Activated B cell treated with CpG ODN at 0.5 μM for 24 hours (primary cell): ENCODE results near the gene RFC1. TPM values are rescaled to one million over a fixed set of nuclear protein-coding genes. Genes with fewer than 3 reads are reported as not detected.

Experiments used
- ATAC-seq: fragments of 200-7000 bp; cut with Tn5 transposase; one replicate; pipeline ENCODE4 v1.10.0; 2021; ENCODE audit warnings: low read depth, mild to moderate bottlenecking, moderate library complexity
- CTCF ChIA-PET: fragments of 350-600 bp; sonication (Branson Sonifier 250); formaldehyde crosslinking; loops from one replicate; lab custom pipeline; 2021; ENCODE audit warnings: antibody characterized with exemption; lab: Charles Lee
- POLR2A ChIA-PET: fragments of 350-600 bp; sonication (Branson Sonifier 250); formaldehyde crosslinking; loops from one replicate; lab custom pipeline; 2021; ENCODE audit warnings: antibody characterized with exemption; lab: Charles Lee
- DNase-seq: peaks from one replicate; pipeline ENCODE4 v3.0.0; 2022
- H3K27ac Mint-ChIP-seq: one replicate; pipeline ENCODE4 v1.8.0; 2020; ENCODE audit warnings: mixed read lengths
- H3K27me3 Mint-ChIP-seq: one replicate; pipeline ENCODE4 v1.8.0; 2021; ENCODE audit warnings: mixed read lengths
- H3K36me3 Mint-ChIP-seq: one replicate; pipeline ENCODE4 v1.8.0; 2021; ENCODE audit warnings: low read depth, mixed read lengths
- H3K4me1 Mint-ChIP-seq: one replicate; pipeline ENCODE4 v1.8.0; 2021; ENCODE audit warnings: mixed read lengths
- H3K4me3 Mint-ChIP-seq: one replicate; pipeline ENCODE4 v1.8.0; 2020; ENCODE audit warnings: mild to moderate bottlenecking, mixed read lengths
- H3K9me3 Mint-ChIP-seq: one replicate; pipeline ENCODE4 v1.8.0; 2020; ENCODE audit warnings: mixed read lengths
- intact Hi-C: fragments of 100-400 bp; cut with micrococcal nuclease; formaldehyde crosslinking; loops from one replicate; pipeline ENCODE4 v1.15.1; 2024
- total RNA-seq: library from RNA; stranded (reverse); gene quantifications from 2 replicates; pipeline ENCODE4 v1.2.3, GENCODE V29; 2022
- TF ChIP-seq, protein P1 (sequence below): fragments of 200-600 bp; IDR thresholded peaks from one replicate; pipeline ENCODE4 v1.8.0; 2022; ENCODE audit warnings: antibody characterized with exemption, mild to moderate bottlenecking

RFC1 gene
- total RNA-seq, 1 donor from 2014 or later = 45.9 TPM

DNA sequence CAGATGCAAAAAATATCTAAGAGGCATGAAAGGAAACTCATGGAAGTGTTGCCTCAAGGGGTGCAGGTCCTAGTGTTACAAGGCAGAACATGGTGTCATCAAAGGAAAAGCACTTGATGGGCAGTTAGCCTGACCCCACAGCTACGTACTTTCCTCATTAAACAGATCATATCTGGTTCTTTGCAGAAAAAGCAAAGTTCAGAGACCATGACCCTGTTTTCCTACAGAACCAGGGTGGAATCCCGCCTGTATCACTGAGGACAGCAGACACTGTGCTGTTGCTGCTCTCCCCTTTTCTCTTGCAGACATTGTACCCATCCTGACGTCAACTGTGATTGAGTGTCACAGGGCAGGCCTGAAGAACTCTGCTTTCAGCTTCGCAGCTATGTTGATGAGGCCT is 91.7 kb downstream of the RFC1 start:
- POLR2A ChIA-PET = no interaction called here
- intact Hi-C loops = no loop called here
- Mint-ChIP-seq H3K9me3 (no peaks in the 10 kb centered on the region), H3K4me3 (no peak overlapping the region), H3K27me3 (no peaks in the 10 kb centered on the region), H3K36me3 (peaks cover 72% of the 10 kb centered on the region), H3K27ac (no peak overlapping the region), H3K4me1 (no peaks in the 10 kb centered on the region)
- CTCF ChIA-PET = no interaction called here
- TF ChIP-seq, protein P1, sequence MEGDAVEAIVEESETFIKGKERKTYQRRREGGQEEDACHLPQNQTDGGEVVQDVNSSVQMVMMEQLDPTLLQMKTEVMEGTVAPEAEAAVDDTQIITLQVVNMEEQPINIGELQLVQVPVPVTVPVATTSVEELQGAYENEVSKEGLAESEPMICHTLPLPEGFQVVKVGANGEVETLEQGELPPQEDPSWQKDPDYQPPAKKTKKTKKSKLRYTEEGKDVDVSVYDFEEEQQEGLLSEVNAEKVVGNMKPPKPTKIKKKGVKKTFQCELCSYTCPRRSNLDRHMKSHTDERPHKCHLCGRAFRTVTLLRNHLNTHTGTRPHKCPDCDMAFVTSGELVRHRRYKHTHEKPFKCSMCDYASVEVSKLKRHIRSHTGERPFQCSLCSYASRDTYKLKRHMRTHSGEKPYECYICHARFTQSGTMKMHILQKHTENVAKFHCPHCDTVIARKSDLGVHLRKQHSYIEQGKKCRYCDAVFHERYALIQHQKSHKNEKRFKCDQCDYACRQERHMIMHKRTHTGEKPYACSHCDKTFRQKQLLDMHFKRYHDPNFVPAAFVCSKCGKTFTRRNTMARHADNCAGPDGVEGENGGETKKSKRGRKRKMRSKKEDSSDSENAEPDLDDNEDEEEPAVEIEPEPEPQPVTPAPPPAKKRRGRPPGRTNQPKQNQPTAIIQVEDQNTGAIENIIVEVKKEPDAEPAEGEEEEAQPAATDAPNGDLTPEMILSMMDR = no peak
- ATAC-seq (no peak), DNase-seq (no peak)

DNA sequence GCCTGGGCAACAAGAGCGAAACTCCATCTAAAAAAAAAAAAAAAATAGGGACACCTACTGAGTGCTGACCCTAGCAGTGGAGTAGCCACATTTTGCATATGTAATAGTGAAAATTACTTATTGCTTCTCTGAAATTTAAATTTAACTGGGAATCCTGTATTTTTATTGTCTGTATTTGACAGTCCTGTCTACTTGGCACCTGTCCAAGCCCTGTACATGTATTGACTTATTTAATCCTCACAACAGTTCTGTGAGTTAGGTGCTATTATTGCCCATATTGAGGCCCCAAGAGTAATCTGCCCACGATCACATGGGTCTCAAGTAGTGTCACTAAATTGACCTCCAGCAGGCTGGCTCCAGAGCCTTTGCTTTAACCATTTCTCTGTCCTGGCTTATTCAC is 102.3 kb downstream of the RFC1 start:
- CTCF ChIA-PET = no interaction called here
- no peak for ATAC-seq
- no peaks in the 10 kb centered on the region for H3K4me1 Mint-ChIP-seq

DNA sequence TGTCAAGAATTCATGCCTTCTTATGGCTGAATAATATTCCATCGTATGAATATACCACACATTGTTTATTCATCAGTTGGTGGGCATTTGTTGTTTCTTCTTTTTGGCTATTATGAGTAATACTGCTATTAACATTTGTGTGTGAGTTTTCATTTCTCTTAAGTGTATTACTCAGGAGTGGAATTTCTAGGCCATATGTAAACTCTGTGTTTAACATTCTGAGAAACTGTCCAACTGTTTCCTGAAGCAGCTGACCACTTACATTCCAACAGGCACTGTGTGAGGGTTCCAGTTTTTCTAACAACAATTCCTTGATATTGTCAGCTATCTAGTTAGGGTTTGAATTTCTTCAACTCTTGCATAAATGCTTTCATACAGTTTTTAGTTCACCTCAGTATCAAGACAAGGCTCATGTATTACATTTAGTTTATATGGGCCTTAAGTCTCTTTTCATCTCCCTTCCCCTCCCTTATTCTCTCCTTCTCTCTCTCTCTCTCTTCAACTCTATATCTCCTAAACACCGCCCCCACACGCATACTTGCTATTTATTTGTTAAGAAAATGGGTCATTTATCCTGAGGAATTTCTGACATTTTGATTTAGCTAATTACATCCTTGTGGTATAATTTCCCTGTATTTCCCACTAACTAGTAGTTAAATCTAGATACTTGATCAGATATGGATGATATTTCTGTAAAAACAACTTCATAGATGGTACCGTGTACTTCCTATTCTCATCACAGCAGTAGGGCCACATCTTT is 106.4 kb downstream of the RFC1 start:
- Mint-ChIP-seq H3K4me3 (no peak overlapping the region), H3K27ac (no peak overlapping the region), H3K36me3 (peaks cover 26% of the 10 kb centered on the region), H3K27me3 (no peaks in the 10 kb centered on the region), H3K4me1 (no peaks in the 10 kb centered on the region), H3K9me3 (no peaks in the 10 kb centered on the region)
- ChIA-PET POLR2A (no interaction called here), CTCF (no interaction called here)
- no peak for DNase-seq
- TF ChIP-seq, protein P1 = no peak
- no peak for ATAC-seq
- intact Hi-C loops = no loop called here

More for the DNA sequence above, 102.3 kb downstream of the RFC1 start:
- intact Hi-C loops = no loop called here
- DNase-seq = no peak
- H3K27me3 Mint-ChIP-seq = no peaks in the 10 kb centered on the region
- H3K4me3 Mint-ChIP-seq = no peak overlapping the region
- no peak overlapping the region for H3K27ac Mint-ChIP-seq
- H3K36me3 Mint-ChIP-seq = peaks cover 25% of the 10 kb centered on the region
- no peaks in the 10 kb centered on the region for H3K9me3 Mint-ChIP-seq
- POLR2A ChIA-PET = no interaction called here
- TF ChIP-seq, protein P1 = no peak

DNA sequence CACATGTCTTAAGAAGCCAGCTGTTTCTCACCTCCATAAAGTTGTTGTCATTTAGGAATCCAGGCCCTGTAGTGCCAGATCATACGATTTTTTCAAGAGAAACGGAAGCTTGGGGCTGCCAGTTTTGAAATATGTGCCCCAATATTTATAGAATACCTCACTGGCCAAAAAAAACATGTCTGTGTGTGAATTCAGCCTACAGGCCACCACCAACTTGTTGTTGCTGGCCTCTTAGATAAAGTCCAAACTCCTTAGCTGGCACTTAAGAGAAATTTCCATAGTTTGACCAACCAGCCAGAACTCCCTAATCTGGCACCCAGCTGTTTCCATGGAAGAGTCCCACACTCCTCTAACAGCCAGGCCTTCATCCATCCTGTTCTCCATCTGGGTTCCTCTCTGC is 109.7 kb downstream of the RFC1 start:
- Mint-ChIP-seq H3K27me3 (no peaks in the 10 kb centered on the region), H3K36me3 (peaks cover 26% of the 10 kb centered on the region), H3K9me3 (no peaks in the 10 kb centered on the region), H3K27ac (no peak overlapping the region), H3K4me1 (no peaks in the 10 kb centered on the region), H3K4me3 (no peak overlapping the region)
- TF ChIP-seq, protein P1 = no peak
- POLR2A ChIA-PET = no interaction called here
- intact Hi-C loops = no loop called here
- CTCF ChIA-PET = no interaction called here
- ATAC-seq (no peak), DNase-seq (no peak)

DNA sequence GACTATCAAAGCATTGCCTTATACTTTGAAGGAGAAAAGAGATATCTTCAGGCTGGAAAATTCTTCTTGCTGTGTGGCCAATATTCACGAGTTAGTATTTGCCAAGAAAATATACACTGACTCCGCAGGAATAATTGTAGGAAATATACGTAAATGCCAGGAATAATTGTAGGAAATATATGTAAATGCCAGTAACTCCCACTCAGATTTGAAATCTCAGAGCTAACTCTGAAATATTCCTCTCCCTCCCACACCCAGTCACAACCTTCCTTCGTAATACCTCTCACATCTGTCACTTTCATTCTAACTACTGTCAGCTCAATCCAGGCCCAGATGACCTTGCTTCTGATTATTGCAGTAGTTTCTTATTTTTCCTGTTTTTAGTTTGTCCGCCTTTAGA is 110.3 kb downstream of the RFC1 start:
- no peak overlapping the region for H3K4me3 Mint-ChIP-seq

More for the DNA sequence above, 110.3 kb downstream of the RFC1 start:
- POLR2A ChIA-PET = no interaction called here
- TF ChIP-seq, protein P1 = no peak
- no peak overlapping the region for H3K27ac Mint-ChIP-seq
- H3K27me3 Mint-ChIP-seq = no peaks in the 10 kb centered on the region
- ATAC-seq (no peak), DNase-seq (no peak)
- H3K9me3 Mint-ChIP-seq = no peaks in the 10 kb centered on the region
- intact Hi-C loops = no loop called here
- CTCF ChIA-PET = no interaction called here
- peaks cover 26% of the 10 kb centered on the region for H3K36me3 Mint-ChIP-seq
- H3K4me1 Mint-ChIP-seq = no peaks in the 10 kb centered on the region
